Cerebellar cortex (tissue), 1 donor: Measurements from ENCODE around the gene SLCO2A1.

Source experiments
- DNase-seq: peaks from one replicate; pipeline ENCODE4 v3.0.0-alpha.2; 2015; ENCODE audit warnings: low spot score

SLCO2A1 gene

GRCh38 chr3:134034005-134034785 lies 4.5 kb upstream of the SLCO2A1 start:
- DNase-seq: no peak

GRCh38 chr3:134033315-134033996 lies 3.7 kb upstream of the SLCO2A1 start:
- DNase-seq: no peak

- DNase-seq: no peak
Observed at GRCh38 chr3:134031348-134031915, 1.7 kb upstream of the SLCO2A1 start.

- no peak for DNase-seq
Observed at GRCh38 chr3:134030379-134031347, 938 bp upstream of the SLCO2A1 start.

GRCh38 chr3:134029256-134029733 lies 430 bp downstream of the SLCO2A1 start:
- DNase-seq: no peak

GRCh38 chr3:134028486-134029255 lies 1.1 kb downstream of the SLCO2A1 start:
- DNase-seq: no peak

GRCh38 chr3:134027631-134028030 lies 2.1 kb downstream of the SLCO2A1 start:
- no peak for DNase-seq

GRCh38 chr3:134020135-134020680 lies 9.5 kb downstream of the SLCO2A1 start:
- no peak for DNase-seq

- no peak for DNase-seq
Observed at GRCh38 chr3:134018850-134019249, 10.9 kb downstream of the SLCO2A1 start.

GRCh38 chr3:134018406-134018805 lies 11.3 kb downstream of the SLCO2A1 start:
- DNase-seq: no peak

- DNase-seq: no peak
Observed at GRCh38 chr3:134017490-134017889, 12.2 kb downstream of the SLCO2A1 start.

- DNase-seq: no peak
Observed at GRCh38 chr3:134014270-134014669, 15.5 kb downstream of the SLCO2A1 start.

GRCh38 chr3:134013280-134013679 lies 16.4 kb downstream of the SLCO2A1 start:
- DNase-seq: no peak

- no peak for DNase-seq
Observed at GRCh38 chr3:134009345-134010000, 20.3 kb downstream of the SLCO2A1 start.

GRCh38 chr3:134008630-134009156 lies 21.0 kb downstream of the SLCO2A1 start:
- no peak for DNase-seq

- DNase-seq: no peak
Observed at GRCh38 chr3:134007819-134008218, 21.9 kb downstream of the SLCO2A1 start.

- no peak for DNase-seq
Observed at GRCh38 chr3:134004841-134005240, 24.9 kb downstream of the SLCO2A1 start.

- no peak for DNase-seq
Observed at GRCh38 chr3:134003066-134003465, 26.7 kb downstream of the SLCO2A1 start.

GRCh38 chr3:134002306-134002705 lies 27.4 kb downstream of the SLCO2A1 start:
- no peak for DNase-seq

- DNase-seq: no peak
Observed at GRCh38 chr3:134001251-134001650, 28.5 kb downstream of the SLCO2A1 start.
